K562 (cell line): Measurements from ENCODE around the gene STEEP1. TPM values are rescaled to one million over a fixed set of nuclear protein-coding genes. Genes with fewer than 3 reads are reported as not detected.

Experiments
- ARNT ChIP-seq, 2 experiments: fragments of 450-650 bp; IDR thresholded peaks; 2 replicates each; pipeline ENCODE4 v1.6.1; 2016; ENCODE audit warnings: mild to moderate bottlenecking in 1 of 2
- C11orf30 ChIP-seq: fragments of 450-650 bp; IDR thresholded peaks from 2 replicates; pipeline ENCODE4 v1.6.1; 2016; ENCODE audit warnings: low read depth, mild to moderate bottlenecking
- CCNT2 ChIP-seq: IDR thresholded peaks from 2 replicates; pipeline ENCODE4 v1.6.1; 2011; ENCODE audit warnings: borderline replicate concordance, low read depth, mild to moderate bottlenecking, moderate library complexity, mixed read lengths, low read length; ENCODE audit not compliant: insufficient read length; ENCODE audit errors: extremely low read depth
- ELF1 ChIP-seq: fragments of 200-800 bp; sonication (Bioruptor generic); IDR thresholded peaks from 2 replicates; pipeline ENCODE4 v1.6.1; 2016; ENCODE audit warnings: missing genetic modification characterization, missing compliant biosample characterization
- ETV6 ChIP-seq, 3 experiments: fragments of 150-350 bp in 1 of 3; sonication (generic) in 1 of 3; formaldehyde crosslinking in 1 of 3; IDR thresholded peaks; 2 replicates each; pipeline versions ENCODE4 v1.6.1 to v1.8.0; 2014 to 2022; ENCODE audit warnings: borderline replicate concordance in 2 of 3, low read depth in 2 of 3, antibody characterized with exemption in 1 of 3, low read length in 1 of 3, mild to moderate bottlenecking in 1 of 3, missing genetic modification reagents in 1 of 3
- FOXK2 ChIP-seq, 2 experiments: fragments of 450-650 bp; IDR thresholded peaks in 1 of 2; conservative IDR thresholded peaks in 1 of 2; 2 replicates each; pipeline ENCODE4 v1.6.1; 2016; ENCODE audit warnings: low read depth in 2 of 2, mild to moderate bottlenecking in 1 of 2
- FOXP1 ChIP-seq: sonication (generic); formaldehyde crosslinking; IDR thresholded peaks from 2 replicates; pipeline ENCODE4 v1.8.0; 2022; ENCODE audit warnings: mild to moderate bottlenecking, missing genetic modification reagents
- GABPA ChIP-seq: fragments of 200-800 bp; sonication (Bioruptor generic); conservative IDR thresholded peaks from 2 replicates; pipeline ENCODE4 v1.6.1; 2016; ENCODE audit warnings: low read depth, missing genetic modification characterization, missing compliant biosample characterization
- HDAC2 ChIP-seq: fragments of 450-650 bp; IDR thresholded peaks from 2 replicates; pipeline ENCODE4 v1.6.1; 2016; ENCODE audit warnings: mild to moderate bottlenecking
- HDAC3 ChIP-seq: fragments of 450-650 bp; IDR thresholded peaks from 2 replicates; pipeline ENCODE4 v1.6.1; 2018; ENCODE audit warnings: borderline replicate concordance, mild to moderate bottlenecking, moderate library complexity; ENCODE audit not compliant: partially characterized antibody
- LEF1 ChIP-seq: fragments of 450-650 bp; IDR thresholded peaks from 2 replicates; pipeline ENCODE4 v1.6.1; 2016; ENCODE audit warnings: mild to moderate bottlenecking
- SIX5 ChIP-seq, 2 experiments: IDR thresholded peaks; 2 replicates each; pipeline ENCODE4 v1.6.1; 2011; ENCODE audit warnings: low read length in 2 of 2, borderline replicate concordance in 1 of 2, low read depth in 1 of 2, mild to moderate bottlenecking in 1 of 2, moderate library complexity in 1 of 2; ENCODE audit not compliant: insufficient read depth in 1 of 2
- TCF3 ChIP-seq: sonication (generic); formaldehyde crosslinking; IDR thresholded peaks from 2 replicates; pipeline ENCODE4 v1.4.0; 2020; ENCODE audit warnings: mild to moderate bottlenecking, missing genetic modification reagents
- ZNF431 ChIP-seq: sonication (generic); formaldehyde crosslinking; IDR thresholded peaks from 2 replicates; pipeline ENCODE4 v1.8.0; 2022; ENCODE audit warnings: mild to moderate bottlenecking, missing genetic modification reagents
- polyA plus RNA-seq, 8 experiments: library from polyadenylated mRNA; depleted of rRNA in 4 of 8; stranded (reverse) in 5 of 8; unstranded in 3 of 8; fragments of >200 nt; fragmentation: Nextera tagmentation in 2 of 8; fragmentation: Illumina TruSeq in 1 of 8; extraction: Ambion mirVana in 2 of 8; extraction: Trizol in 1 of 8; gene quantifications; 2 replicates each; pipeline versions ENCODE4 v1.2.1 to v1.2.3, GENCODE V29; 2011 to 2014; ENCODE audit warnings: inconsistent platforms in 1 of 8, missing spikeins in 1 of 8
- total RNA-seq, 7 experiments: library from RNA; depleted of rRNA in 6 of 7; stranded (reverse); fragments of >200 nt in 6 of 7; fragmentation: Illumina TruSeq in 2 of 7; extraction: Trizol in 2 of 7; gene quantifications; 2 replicates each; pipeline versions ENCODE4 v1.2.1 to v1.2.3, GENCODE V29; 2011 to 2021; ENCODE audit warnings: low replicate concordance in 1 of 7
- TF ChIP-seq, protein P1 (sequence below): fragments of 450-650 bp; IDR thresholded peaks from 2 replicates; pipeline ENCODE4 v1.6.1; 2016; ENCODE audit warnings: borderline replicate concordance
- TF ChIP-seq, protein P2 (sequence below): fragments of 250-450 bp; sonication (Bioruptor Pico); IDR thresholded peaks from 2 replicates; pipeline ENCODE4 v1.8.0; 2022; ENCODE audit warnings: inconsistent platforms
- TF ChIP-seq, protein P3 (sequence below): sonication (generic); formaldehyde crosslinking; IDR thresholded peaks from 2 replicates; pipeline ENCODE4 v1.9.0; 2022; ENCODE audit warnings: mild to moderate bottlenecking, missing genetic modification reagents
- TF ChIP-seq, protein P4 (sequence below): fragments of 450-650 bp; IDR thresholded peaks from 2 replicates; pipeline ENCODE4 v1.6.1; 2016

The STEEP1 gene
- total and polyA plus RNA-seq, 9 of the 15 experiments (the other 6 are each of a cell fraction or from before 2014, with no cell fraction given): 15.0 to 73.7 (median 40.3) TPM

DNA sequence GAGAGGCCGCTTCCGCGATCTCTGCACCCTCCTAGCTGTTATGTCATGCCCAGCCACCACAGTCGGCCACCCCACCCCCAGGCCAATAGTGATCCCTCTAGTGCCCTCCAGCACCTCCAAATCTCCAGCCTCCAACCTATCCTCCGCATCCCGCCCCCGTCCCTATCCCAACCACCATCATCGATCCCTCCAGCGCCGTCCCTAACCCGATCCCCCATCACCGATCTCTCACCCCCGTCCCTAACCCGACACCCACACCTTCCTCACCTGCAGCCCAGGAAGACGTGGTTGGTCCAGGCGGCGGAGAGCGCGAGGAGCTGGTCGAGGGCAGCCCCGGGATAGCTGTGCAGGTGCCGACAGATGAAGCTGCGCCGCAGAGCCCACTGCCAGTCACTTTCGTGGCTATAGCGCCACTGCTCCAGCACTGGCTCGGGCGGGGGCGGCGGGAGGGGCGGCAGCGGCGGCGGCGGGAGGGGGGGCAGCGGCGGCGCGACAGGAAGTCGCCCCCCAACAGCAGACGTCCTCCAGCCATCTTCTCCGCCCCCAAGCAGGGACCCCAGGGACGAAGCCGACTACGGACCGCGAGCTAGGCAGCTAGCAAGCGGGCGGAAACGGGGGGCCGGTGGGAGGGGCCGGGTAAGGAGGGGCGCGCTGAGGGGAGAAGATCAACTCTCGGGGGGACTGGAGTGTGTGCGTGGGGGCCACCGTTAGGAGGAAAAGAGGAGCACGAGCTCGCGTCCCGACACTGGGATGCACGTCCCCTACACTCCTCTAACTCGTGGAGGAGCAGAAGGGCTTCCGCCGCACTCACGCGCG lies 40.5 kb upstream of the STEEP1 start (continued):
- TF ChIP-seq, protein P1, sequence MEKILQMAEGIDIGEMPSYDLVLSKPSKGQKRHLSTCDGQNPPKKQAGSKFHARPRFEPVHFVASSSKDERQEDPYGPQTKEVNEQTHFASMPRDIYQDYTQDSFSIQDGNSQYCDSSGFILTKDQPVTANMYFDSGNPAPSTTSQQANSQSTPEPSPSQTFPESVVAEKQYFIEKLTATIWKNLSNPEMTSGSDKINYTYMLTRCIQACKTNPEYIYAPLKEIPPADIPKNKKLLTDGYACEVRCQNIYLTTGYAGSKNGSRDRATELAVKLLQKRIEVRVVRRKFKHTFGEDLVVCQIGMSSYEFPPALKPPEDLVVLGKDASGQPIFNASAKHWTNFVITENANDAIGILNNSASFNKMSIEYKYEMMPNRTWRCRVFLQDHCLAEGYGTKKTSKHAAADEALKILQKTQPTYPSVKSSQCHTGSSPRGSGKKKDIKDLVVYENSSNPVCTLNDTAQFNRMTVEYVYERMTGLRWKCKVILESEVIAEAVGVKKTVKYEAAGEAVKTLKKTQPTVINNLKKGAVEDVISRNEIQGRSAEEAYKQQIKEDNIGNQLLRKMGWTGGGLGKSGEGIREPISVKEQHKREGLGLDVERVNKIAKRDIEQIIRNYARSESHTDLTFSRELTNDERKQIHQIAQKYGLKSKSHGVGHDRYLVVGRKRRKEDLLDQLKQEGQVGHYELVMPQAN: peak; percentile 21; the same call in 1 of the 2 replicates
- TF ChIP-seq, protein P2, sequence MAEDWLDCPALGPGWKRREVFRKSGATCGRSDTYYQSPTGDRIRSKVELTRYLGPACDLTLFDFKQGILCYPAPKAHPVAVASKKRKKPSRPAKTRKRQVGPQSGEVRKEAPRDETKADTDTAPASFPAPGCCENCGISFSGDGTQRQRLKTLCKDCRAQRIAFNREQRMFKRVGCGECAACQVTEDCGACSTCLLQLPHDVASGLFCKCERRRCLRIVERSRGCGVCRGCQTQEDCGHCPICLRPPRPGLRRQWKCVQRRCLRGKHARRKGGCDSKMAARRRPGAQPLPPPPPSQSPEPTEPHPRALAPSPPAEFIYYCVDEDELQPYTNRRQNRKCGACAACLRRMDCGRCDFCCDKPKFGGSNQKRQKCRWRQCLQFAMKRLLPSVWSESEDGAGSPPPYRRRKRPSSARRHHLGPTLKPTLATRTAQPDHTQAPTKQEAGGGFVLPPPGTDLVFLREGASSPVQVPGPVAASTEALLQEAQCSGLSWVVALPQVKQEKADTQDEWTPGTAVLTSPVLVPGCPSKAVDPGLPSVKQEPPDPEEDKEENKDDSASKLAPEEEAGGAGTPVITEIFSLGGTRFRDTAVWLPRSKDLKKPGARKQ (CRISPR knock-in tag): no peak
- TF ChIP-seq CCNT2 (no peak), TCF3 (CRISPR knock-in tag) (no peak), SIX5 (IDR thresholded peaks at IDR 0.05; ENCODE audit: borderline replicate concordance in 1 of 2, insufficient read depth in 1 of 2, low read depth in 1 of 2, low read length in 2 of 2) (no peak), FOXK2 (conservative IDR thresholded peaks at IDR 0.05 in 1 of 2, IDR thresholded peaks at IDR 0.05 in 1 of 2; ENCODE audit: low read depth in 2 of 2) (peak in 1 of 2 experiments; percentile 23; a peak in 1 of 4 replicates), ELF1 (tag) (0 out of 2 replicates have a peak, but pooled peaks have one; percentile 14), C11orf30 (no peak), FOXP1 (0 out of 2 replicates have a peak, but pooled peaks have one; percentile 58), HDAC2 (0 out of 2 replicates have a peak, but pooled peaks have one; percentile 14), HDAC3 (no peak), LEF1 (no peak), ARNT (IDR thresholded peaks at IDR 0.05) (no peak), GABPA (tag) (peak; percentile 55), ETV6 (IDR thresholded peaks at IDR 0.05; ENCODE audit: borderline replicate concordance in 1 of 2, low read depth in 2 of 2, low read length in 1 of 2) (no peak), ETV6 (CRISPR knock-in tag; IDR thresholded peaks at IDR 0.05; ENCODE audit: borderline replicate concordance) (no peak), ZNF431 (no peak; the same call in 1 of the 2 replicates)
- TF ChIP-seq, protein P3, sequence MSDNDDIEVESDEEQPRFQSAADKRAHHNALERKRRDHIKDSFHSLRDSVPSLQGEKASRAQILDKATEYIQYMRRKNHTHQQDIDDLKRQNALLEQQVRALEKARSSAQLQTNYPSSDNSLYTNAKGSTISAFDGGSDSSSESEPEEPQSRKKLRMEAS (CRISPR knock-in tag): no peak
- TF ChIP-seq, protein P4, sequence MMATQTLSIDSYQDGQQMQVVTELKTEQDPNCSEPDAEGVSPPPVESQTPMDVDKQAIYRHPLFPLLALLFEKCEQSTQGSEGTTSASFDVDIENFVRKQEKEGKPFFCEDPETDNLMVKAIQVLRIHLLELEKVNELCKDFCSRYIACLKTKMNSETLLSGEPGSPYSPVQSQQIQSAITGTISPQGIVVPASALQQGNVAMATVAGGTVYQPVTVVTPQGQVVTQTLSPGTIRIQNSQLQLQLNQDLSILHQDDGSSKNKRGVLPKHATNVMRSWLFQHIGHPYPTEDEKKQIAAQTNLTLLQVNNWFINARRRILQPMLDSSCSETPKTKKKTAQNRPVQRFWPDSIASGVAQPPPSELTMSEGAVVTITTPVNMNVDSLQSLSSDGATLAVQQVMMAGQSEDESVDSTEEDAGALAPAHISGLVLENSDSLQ: peak; percentile 60
